ENCODE results near the gene SNX2. TPM values are rescaled to one million over a fixed set of nuclear protein-coding genes. Genes with fewer than 3 reads are reported as not detected.

SNX2 gene, protein sequence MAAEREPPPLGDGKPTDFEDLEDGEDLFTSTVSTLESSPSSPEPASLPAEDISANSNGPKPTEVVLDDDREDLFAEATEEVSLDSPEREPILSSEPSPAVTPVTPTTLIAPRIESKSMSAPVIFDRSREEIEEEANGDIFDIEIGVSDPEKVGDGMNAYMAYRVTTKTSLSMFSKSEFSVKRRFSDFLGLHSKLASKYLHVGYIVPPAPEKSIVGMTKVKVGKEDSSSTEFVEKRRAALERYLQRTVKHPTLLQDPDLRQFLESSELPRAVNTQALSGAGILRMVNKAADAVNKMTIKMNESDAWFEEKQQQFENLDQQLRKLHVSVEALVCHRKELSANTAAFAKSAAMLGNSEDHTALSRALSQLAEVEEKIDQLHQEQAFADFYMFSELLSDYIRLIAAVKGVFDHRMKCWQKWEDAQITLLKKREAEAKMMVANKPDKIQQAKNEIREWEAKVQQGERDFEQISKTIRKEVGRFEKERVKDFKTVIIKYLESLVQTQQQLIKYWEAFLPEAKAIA
- 24.9 and 30.1 TPM in 2 replicates for total RNA-seq

GRCh38 chr5:122774861-122775549 is at the start of gene SNX2:
TSS of gene SNX2 (plus strand) at chr5:122775080. CDS start at chr5:122775104, 24 bp downstream.

GRCh38 chr5:122845229-122846050 is 70.6 kb downstream of the SNX2 start, which contains the start of gene SNX24:
TSS of gene SNX24 (plus strand) at chr5:122845613. CDS start at chr5:122845634, 21 bp downstream.

Other genes starting within 250 kb of the SNX2 start
- gene SNX24, start 70.5 kb downstream of the SNX2 start, total RNA-seq: 11.8 and 15.1 TPM in 2 replicates